Activated T-cell treated with anti-CD3 and anti-CD28 coated beads, Interleukin-2, amount 50 U/mL, for 4 hours (primary cell): ENCODE measurements around the gene SLCO3A1. TPM values are rescaled to one million over a fixed set of nuclear protein-coding genes. Genes with fewer than 3 reads are reported as not detected.

Experiments
- ATAC-seq, 2 donors: fragments of 200-7000 bp; cut with Tn5 transposase; one replicate each; pipeline ENCODE4 v1.10.0; 2021
- DNase-seq: peaks from one replicate; pipeline ENCODE4 v3.0.0-alpha.2; 2020
- H3K27me3 Mint-ChIP-seq: one replicate; pipeline ENCODE4 v1.8.0; 2021; ENCODE audit warnings: low read depth, mixed read lengths
- H3K36me3 Mint-ChIP-seq: one replicate; pipeline ENCODE4 v1.8.0; 2022; ENCODE audit warnings: mixed read lengths; ENCODE audit not compliant: insufficient read depth
- H3K4me1 Mint-ChIP-seq: one replicate; pipeline ENCODE4 v1.8.0; 2021; ENCODE audit warnings: low read depth, mixed read lengths
- H3K4me3 Mint-ChIP-seq: one replicate; pipeline ENCODE4 v1.8.0; 2021; ENCODE audit warnings: mild to moderate bottlenecking, moderate library complexity, mixed read lengths
- H3K9me3 Mint-ChIP-seq: one replicate; pipeline ENCODE4 v1.8.0; 2021; ENCODE audit warnings: mixed read lengths
- total RNA-seq, 3 donors: library from RNA; stranded (reverse); gene quantifications; one replicate each; pipeline ENCODE4 v1.2.1, GENCODE V29; 2021

The SLCO3A1 gene
- total RNA-seq, 3 donors from 2014 or later: 3.6 to 6.1 (median 4.8) TPM

DNA sequence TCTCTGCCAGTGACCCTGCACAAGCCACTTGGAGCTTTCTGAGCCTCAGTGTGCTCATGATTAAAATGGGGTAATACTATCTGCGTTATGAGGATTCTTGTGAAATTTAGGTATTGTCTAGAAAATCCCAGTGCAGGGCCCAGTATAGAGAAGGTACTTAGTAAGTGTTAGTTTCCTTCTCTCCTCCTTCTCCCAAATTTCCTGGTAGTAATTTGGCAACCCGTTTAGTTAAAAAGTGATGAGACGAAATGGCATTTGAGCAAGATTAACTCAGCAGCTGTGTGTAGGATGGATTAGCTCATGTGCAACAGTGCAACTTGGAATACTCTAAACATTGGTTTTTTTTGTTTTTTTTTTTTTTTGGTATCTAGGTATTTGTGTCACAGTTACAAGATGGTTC lies 84.6 kb downstream of the SLCO3A1 start:
- Mint-ChIP-seq H3K4me3 (no peak overlapping the region), H3K36me3 (peaks cover 4% of the 10 kb centered on the region), H3K9me3 (no peaks in the 10 kb centered on the region), H3K4me1 (peaks cover 59% of the 10 kb centered on the region), H3K27me3 (no peaks in the 10 kb centered on the region)
- DNase-seq (no peak), ATAC-seq (no peak)

- Mint-ChIP-seq H3K4me3 (no peak overlapping the region), H3K9me3 (no peaks in the 10 kb centered on the region), H3K4me1 (peaks cover 68% of the 10 kb centered on the region), H3K27me3 (no peaks in the 10 kb centered on the region), H3K36me3 (peaks cover 4% of the 10 kb centered on the region)
- DNase-seq (no peak), ATAC-seq (no peak)
Observed at GRCh38 chr15:91939403-91939831, 85.9 kb downstream of the SLCO3A1 start.

DNA sequence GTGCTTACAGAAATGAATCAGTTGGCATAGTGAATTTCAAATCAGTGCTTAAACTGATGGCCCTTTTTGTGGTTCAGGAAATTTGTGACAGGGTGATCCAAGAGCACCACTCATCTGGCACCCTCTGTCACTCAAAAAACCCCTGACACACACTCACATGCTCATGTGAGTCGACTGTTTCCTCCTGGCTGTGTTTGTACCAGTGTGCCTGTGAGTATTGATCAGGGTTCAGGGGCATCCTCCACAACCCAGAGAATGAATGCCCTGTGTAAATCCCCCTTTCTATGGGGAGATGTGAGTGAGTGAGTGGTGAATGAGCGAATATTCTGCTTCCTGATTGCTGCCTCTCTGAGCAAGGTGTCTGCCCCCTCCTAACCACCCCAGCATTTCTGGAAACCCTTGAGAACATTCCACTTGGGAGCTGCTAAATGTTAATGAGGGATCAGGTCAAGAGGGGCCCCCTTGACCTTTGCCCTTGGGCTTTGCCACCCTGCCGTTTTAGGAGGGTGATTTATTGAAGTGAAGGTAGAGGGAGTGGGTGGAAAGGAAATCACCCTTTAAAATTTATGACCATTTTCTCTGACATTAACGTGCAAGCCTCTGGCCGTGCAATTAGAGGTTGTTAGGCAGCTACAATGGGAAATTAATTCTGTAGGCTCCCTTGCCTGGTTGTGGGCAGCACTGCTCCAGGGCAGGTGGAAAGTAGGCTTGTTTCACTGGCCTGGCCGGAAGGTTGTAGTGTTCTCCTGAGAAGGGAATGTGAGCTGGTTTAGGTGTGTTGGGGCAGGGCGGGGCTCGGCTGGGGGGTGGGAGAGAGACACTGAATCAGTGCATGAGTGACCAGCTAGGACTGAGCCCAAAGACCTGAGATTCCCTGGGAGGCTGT lies 87.2 kb downstream of the SLCO3A1 start:
- Mint-ChIP-seq H3K27me3 (no peaks in the 10 kb centered on the region), H3K36me3 (peaks cover 4% of the 10 kb centered on the region), H3K4me3 (no peak overlapping the region), H3K4me1 (peaks cover 61% of the 10 kb centered on the region), H3K9me3 (no peaks in the 10 kb centered on the region)
- ATAC-seq: peak; percentile 66 to 74
- DNase-seq: no peak

DNA sequence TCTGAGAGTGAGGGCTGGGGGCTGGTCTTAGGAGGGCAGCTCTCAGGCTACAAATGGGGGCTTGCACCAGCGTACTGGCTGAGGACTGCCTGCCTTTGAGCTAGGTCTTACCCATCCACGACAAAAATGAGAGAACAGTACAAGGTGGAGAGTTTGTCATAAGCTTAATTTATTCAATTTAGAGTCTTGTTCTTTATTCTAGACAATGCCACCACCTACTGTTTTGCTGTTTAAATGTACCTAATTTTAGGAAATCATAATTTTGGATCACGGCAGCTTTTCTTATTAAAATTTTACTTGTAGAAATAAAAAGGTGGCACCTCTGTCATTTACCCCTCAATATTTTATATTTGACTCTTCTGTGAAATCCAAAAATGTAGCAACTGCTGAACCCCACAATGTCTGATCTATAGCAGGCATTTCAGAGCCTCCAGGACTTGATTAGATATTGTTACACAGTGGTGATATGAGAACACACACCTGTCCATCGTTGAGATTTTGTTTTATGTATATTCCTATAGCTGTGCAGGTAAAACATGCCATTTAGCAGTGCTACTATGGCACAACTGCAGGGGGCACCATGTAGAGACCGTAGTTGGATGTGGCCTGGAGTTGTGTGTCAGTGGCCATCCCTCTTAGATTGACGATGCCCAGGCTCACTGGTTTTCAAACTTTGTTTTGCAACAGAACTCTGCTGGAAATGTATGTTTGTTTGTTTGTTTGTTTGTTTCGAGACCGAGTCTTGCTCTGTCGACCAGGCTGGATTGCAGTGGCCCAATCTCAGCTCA lies 88.6 kb downstream of the SLCO3A1 start:
- Mint-ChIP-seq H3K9me3 (no peaks in the 10 kb centered on the region), H3K27me3 (no peaks in the 10 kb centered on the region), H3K36me3 (peaks cover 2% of the 10 kb centered on the region), H3K4me3 (no peak overlapping the region), H3K4me1 (peaks cover 63% of the 10 kb centered on the region)
- DNase-seq (no peak), ATAC-seq (no peak)

DNA sequence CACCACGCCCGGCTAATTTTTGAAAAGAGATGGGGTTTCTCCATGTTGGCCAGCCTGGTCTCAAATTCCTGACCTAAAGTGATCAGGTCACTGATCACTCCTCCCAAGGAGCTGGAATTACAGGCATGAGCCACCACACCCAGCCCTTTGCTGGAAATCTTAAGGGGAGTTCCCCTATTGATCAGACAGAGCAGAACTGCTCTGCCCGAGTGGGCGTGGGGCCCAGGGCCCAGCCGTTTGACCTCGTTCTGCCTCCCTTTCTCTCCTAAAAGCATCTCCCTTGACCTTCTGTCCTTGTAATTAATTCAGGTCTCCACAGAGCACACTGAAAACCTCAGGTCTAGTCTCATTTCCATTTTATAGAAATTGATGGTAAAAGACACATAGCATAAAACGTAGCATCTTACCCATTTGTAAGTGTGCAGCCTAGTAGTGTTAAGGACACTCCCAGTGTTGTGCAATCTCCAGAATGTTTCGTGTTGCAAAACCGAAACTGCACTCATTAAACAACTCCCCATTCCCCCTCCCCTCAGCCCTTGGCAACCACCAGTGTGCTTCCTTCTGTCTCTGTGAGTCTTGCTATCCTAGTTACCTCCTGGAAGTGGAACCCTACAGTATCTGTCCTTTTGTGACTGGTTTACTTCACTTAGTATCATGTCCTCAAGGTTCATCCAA lies 89.3 kb downstream of the SLCO3A1 start:
- DNase-seq (no peak), ATAC-seq (peak; percentile 72 to 79)
- Mint-ChIP-seq H3K36me3 (peaks cover 2% of the 10 kb centered on the region), H3K4me3 (no peak overlapping the region), H3K9me3 (no peaks in the 10 kb centered on the region), H3K4me1 (peaks cover 70% of the 10 kb centered on the region), H3K27me3 (no peaks in the 10 kb centered on the region)

GRCh38 chr15:91944331-91944730 lies 90.8 kb downstream of the SLCO3A1 start:
- no peaks in the 10 kb centered on the region for H3K9me3 Mint-ChIP-seq
- peaks cover 77% of the 10 kb centered on the region for H3K4me1 Mint-ChIP-seq
- DNase-seq: no peak
- H3K4me3 Mint-ChIP-seq: no peak overlapping the region
- H3K36me3 Mint-ChIP-seq: peaks cover 2% of the 10 kb centered on the region
- ATAC-seq: no peak
- no peaks in the 10 kb centered on the region for H3K27me3 Mint-ChIP-seq

- no peaks in the 10 kb centered on the region for H3K9me3 Mint-ChIP-seq
- H3K27me3 Mint-ChIP-seq: no peaks in the 10 kb centered on the region
- no peak for DNase-seq
- ATAC-seq: no peak
- no peak overlapping the region for H3K4me3 Mint-ChIP-seq
- H3K36me3 Mint-ChIP-seq: no peaks in the 10 kb centered on the region
- peaks cover 79% of the 10 kb centered on the region for H3K4me1 Mint-ChIP-seq
Observed at GRCh38 chr15:91945385-91945784, 91.9 kb downstream of the SLCO3A1 start.

DNA sequence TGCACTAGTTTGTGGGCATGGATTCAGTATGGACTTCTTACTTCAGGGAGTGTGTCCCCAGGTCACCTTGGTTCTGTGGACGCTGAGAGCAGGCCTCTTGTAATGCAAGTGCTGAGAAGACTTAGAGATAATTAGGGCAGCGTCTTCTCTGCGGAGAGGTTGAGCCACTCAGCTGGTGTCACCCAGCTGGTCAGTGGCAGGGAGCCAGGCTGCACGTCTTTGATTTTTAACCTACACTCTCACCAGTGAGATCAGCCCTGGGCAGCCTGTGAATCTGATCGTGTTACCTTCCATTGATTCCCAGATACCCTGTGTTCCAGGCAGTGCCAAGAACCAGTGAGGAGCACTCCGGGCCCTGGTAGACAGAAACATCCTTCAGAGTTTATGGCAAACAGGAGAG lies 92.6 kb downstream of the SLCO3A1 start:
- Mint-ChIP-seq H3K27me3 (no peaks in the 10 kb centered on the region), H3K36me3 (no peaks in the 10 kb centered on the region), H3K9me3 (no peaks in the 10 kb centered on the region), H3K4me3 (no peak overlapping the region), H3K4me1 (peaks cover 79% of the 10 kb centered on the region)
- no peak for DNase-seq
- ATAC-seq: no peak

- Mint-ChIP-seq H3K9me3 (no peaks in the 10 kb centered on the region), H3K4me1 (peaks cover 79% of the 10 kb centered on the region), H3K4me3 (no peak overlapping the region), H3K27me3 (no peaks in the 10 kb centered on the region), H3K36me3 (no peaks in the 10 kb centered on the region)
- no peak for ATAC-seq
- no peak for DNase-seq
Observed at GRCh38 chr15:91946581-91947292, 93.2 kb downstream of the SLCO3A1 start.

DNA sequence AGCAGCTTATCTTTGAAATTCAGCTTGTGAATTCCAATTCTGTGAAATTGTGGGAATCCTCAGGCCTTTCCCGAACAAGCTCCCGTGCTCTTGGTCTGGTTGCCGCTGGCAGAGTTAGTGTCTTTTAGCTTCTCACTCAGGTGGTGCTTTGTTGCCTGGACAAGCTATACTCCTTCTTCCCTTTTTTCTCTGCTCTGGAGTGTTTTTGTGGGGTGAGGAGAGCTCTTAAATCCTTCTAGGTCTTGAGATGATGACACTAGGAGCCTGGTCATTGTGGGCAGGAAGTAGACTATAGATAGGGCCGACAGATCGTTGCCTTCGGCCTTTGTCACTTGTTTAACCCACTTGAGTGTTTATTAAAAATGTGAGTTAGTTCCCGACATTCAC lies 93.8 kb downstream of the SLCO3A1 start:
- no peaks in the 10 kb centered on the region for H3K27me3 Mint-ChIP-seq
- no peaks in the 10 kb centered on the region for H3K9me3 Mint-ChIP-seq
- no peak overlapping the region for H3K4me3 Mint-ChIP-seq
- no peak for DNase-seq
- no peak for ATAC-seq
- peaks cover 79% of the 10 kb centered on the region for H3K4me1 Mint-ChIP-seq
- no peaks in the 10 kb centered on the region for H3K36me3 Mint-ChIP-seq

DNA sequence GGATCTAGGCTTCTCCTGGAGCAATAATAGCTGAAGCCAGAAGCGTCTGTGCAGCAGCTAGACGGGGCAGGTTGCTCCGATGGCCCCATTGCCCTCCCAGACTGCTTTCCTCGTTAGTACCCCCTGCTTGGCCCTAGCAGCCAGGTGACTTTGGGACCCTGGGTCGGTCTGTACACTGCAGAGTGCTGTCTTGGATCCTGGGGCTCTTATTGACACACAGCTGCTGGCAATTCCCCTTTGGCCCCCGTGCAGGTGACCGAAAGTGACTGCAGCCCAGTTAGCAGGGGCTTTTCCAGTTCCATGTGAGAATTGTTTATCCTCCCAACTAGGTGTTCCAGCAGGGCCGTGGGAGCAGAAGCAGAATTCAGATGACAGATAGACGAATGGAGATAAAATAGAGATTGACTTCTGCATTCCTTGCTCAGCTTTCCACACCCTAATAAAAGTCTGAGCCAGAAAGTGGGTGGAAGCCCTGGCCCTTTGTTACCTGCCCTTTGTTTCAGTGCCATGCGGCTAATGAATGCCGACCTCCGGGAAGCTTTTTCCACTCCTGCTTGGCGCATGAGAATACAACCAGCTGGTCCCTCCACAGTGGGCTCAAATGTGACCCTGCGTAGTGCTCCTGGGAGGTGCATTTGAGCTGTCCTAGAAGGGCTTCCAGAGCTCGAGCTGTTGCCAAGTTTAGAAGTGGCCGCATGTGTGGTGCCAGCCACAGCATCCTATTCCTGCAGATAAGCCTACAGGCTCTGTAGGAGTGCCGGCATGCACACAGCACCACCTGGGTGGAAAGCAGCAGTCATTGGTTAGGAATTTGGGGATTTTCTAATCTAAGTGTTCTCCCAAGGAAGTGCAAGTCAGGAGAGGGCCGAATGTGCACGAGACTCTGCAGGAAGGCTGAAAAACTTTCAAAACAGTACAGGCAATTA lies 94.4 kb downstream of the SLCO3A1 start:
- Mint-ChIP-seq H3K4me1 (peaks cover 78% of the 10 kb centered on the region), H3K9me3 (no peaks in the 10 kb centered on the region), H3K4me3 (no peak overlapping the region)

DNA sequence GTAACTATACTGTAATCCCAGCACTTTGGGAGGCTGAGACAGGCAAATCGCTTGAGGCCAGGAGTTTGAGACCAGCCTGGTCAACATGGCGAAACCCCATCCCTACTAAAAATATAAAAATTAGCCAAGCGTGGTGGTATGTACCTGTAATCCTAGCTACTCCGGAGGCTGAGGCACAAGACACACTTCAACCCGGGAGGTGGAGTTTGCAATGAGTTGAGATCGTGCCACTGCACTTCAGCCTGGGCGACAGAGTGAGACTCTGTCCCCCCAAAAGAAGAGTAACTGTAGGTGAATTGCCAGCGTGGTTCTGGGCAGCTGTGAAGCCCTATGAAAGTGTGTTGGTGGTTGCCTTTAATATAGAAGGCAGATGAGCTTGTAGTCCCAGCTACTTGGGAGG lies 95.9 kb downstream of the SLCO3A1 start:
- H3K4me1 Mint-ChIP-seq: peaks cover 82% of the 10 kb centered on the region
- ATAC-seq (no peak), DNase-seq (no peak)
- H3K36me3 Mint-ChIP-seq: no peaks in the 10 kb centered on the region
- no peak overlapping the region for H3K4me3 Mint-ChIP-seq
- no peaks in the 10 kb centered on the region for H3K9me3 Mint-ChIP-seq
- H3K27me3 Mint-ChIP-seq: no peaks in the 10 kb centered on the region

More for the DNA sequence above, 94.4 kb downstream of the SLCO3A1 start:
- no peaks in the 10 kb centered on the region for H3K36me3 Mint-ChIP-seq
- DNase-seq (no peak), ATAC-seq (no peak)
- H3K27me3 Mint-ChIP-seq: no peaks in the 10 kb centered on the region

GRCh38 chr15:91950054-91950453 lies 96.5 kb downstream of the SLCO3A1 start:
- Mint-ChIP-seq H3K9me3 (no peaks in the 10 kb centered on the region), H3K36me3 (no peaks in the 10 kb centered on the region), H3K27me3 (no peaks in the 10 kb centered on the region), H3K4me3 (peak overlapping the region; percentile 39), H3K4me1 (peaks cover 87% of the 10 kb centered on the region)
- DNase-seq: no peak
- ATAC-seq: no peak
